Endothelial cell (in vitro differentiated cells): Measurements from ENCODE around the gene METRN. TPM values are rescaled to one million over a fixed set of nuclear protein-coding genes. Genes with fewer than 3 reads are reported as not detected.

Experiments used
- DNase-seq: peaks from one replicate; pipeline ENCODE4 v3.0.0; 2021; ENCODE audit warnings: low spot score
- H3K27ac Mint-ChIP-seq: one replicate; pipeline ENCODE4 v1.8.0; 2021; ENCODE audit warnings: mixed read lengths, inconsistent platforms; ENCODE audit not compliant: unreplicated experiment
- H3K27me3 Mint-ChIP-seq: one replicate; pipeline ENCODE4 v1.8.0; 2021; ENCODE audit warnings: mild to moderate bottlenecking, moderate library complexity, mixed read lengths, inconsistent platforms; ENCODE audit not compliant: unreplicated experiment
- H3K36me3 Mint-ChIP-seq: one replicate; pipeline ENCODE4 v1.8.0; 2021; ENCODE audit warnings: mild to moderate bottlenecking, low read depth, mixed read lengths, inconsistent platforms; ENCODE audit not compliant: unreplicated experiment
- H3K4me1 Mint-ChIP-seq: one replicate; pipeline ENCODE4 v1.8.0; 2021; ENCODE audit warnings: mild to moderate bottlenecking, mixed read lengths, inconsistent platforms; ENCODE audit not compliant: unreplicated experiment
- H3K4me3 Mint-ChIP-seq: one replicate; pipeline ENCODE4 v1.8.0; 2021; ENCODE audit warnings: mild to moderate bottlenecking, mixed read lengths, inconsistent platforms; ENCODE audit not compliant: unreplicated experiment
- H3K9me3 Mint-ChIP-seq: one replicate; pipeline ENCODE4 v1.8.0; 2021; ENCODE audit warnings: mixed read lengths, inconsistent platforms; ENCODE audit not compliant: unreplicated experiment
- CTCF ChIP-seq: fragments of 200-600 bp; sonication (generic); IDR thresholded peaks from one replicate; pipeline ENCODE4 v1.5.0; 2021; ENCODE audit warnings: antibody characterized with exemption; ENCODE audit not compliant: unreplicated experiment
- total RNA-seq: library from RNA; stranded (reverse); fragmentation: NEBNext Ultra II Directional; extraction: Animal tissue kit (Norgen Biotek cat#: 25700); gene quantifications from one replicate; pipeline ENCODE4 v1.2.1, GENCODE V29; 2021; ENCODE audit not compliant: unreplicated experiment

Gene METRN
- total RNA-seq, 1 donor from 2014 or later, result 11.2 TPM

GRCh38 chr16:708019-708418 lies 6.9 kb upstream of the METRN start:
- Mint-ChIP-seq H3K27ac (no peak overlapping the region), H3K4me3 (no peak overlapping the region), H3K27me3 (peaks cover 23% of the 10 kb centered on the region), H3K9me3 (no peaks in the 10 kb centered on the region), H3K4me1 (no peaks in the 10 kb centered on the region), H3K36me3 (no peaks in the 10 kb centered on the region)
- DNase-seq, result no peak
- TF ChIP-seq CTCF, result no peak

DNA sequence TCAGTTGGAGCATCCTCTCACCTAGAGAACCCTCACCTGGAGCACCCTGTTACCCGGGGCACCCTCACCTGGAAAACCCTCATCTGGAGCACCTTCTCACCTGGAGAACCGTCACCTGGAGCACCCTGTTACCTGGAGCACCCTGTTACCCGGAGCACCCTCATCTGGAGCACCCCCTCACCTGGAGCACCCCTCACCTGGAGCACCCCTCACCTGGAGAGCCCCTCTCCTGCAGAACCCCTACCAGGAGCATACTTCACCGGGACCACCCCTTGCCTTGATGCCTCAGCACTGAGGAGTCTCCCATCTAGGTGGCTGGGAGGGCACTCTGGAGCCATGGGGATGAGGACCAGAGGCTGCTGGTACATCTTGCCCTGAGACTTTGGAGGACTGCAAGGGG lies 6.0 kb upstream of the METRN start:
- DNase-seq, result no peak
- Mint-ChIP-seq H3K27ac (no peak overlapping the region), H3K27me3 (peaks cover 25% of the 10 kb centered on the region), H3K9me3 (no peaks in the 10 kb centered on the region), H3K4me3 (no peak overlapping the region), H3K36me3 (no peaks in the 10 kb centered on the region), H3K4me1 (no peaks in the 10 kb centered on the region)
- TF ChIP-seq CTCF, result no peak

DNA sequence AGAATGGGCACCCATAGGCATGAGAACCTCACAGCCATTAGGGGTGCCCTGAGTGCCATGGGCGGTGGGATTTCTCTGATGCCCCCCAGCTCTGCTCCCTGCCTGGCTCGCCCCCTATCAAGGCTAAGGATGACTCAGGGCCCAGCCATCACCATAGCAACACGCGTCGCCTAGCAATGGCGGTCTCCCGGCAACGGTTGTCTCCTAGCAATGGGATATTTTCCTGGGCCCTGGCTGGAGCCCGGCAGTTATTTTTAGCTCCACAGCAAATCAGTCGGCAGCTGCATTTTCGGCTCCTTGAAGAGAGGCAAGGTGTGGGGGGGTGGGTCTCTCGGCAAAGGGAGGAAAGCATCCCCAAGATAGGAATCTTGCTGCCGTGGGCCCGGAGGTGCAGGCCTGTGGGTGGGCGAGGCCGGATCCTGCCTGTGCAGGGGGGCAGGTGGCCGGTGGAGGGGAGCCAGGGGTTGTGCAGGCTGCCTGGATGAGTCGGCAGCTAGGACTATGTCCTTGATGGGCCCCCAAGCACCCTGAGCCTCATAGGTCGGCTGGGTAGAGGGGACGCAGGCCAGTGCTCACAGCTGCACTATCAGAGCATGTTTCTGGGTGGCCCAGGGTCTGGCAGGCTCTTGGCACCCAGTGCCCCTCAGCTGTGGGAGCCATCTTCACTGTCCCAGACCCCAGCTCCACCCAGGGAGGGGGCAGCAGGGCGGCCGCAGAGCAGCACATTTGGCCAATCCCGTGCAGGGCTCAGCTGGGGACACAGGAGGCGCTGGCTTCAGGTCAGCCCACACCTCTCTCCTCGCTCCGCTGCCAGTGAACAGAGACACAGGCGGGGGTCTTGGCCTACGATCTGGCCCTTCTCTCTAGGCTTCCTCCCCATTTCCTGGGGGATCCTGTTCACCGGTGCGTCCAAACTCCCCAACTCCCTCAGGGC lies 5.1 kb upstream of the METRN start:
- no peaks in the 10 kb centered on the region for H3K4me1 Mint-ChIP-seq
- no peaks in the 10 kb centered on the region for H3K36me3 Mint-ChIP-seq
- no peak overlapping the region for H3K27ac Mint-ChIP-seq
- no peak for TF ChIP-seq CTCF
- no peak for DNase-seq
- peaks cover 27% of the 10 kb centered on the region for H3K27me3 Mint-ChIP-seq
- no peaks in the 10 kb centered on the region for H3K9me3 Mint-ChIP-seq
- no peak overlapping the region for H3K4me3 Mint-ChIP-seq

DNA sequence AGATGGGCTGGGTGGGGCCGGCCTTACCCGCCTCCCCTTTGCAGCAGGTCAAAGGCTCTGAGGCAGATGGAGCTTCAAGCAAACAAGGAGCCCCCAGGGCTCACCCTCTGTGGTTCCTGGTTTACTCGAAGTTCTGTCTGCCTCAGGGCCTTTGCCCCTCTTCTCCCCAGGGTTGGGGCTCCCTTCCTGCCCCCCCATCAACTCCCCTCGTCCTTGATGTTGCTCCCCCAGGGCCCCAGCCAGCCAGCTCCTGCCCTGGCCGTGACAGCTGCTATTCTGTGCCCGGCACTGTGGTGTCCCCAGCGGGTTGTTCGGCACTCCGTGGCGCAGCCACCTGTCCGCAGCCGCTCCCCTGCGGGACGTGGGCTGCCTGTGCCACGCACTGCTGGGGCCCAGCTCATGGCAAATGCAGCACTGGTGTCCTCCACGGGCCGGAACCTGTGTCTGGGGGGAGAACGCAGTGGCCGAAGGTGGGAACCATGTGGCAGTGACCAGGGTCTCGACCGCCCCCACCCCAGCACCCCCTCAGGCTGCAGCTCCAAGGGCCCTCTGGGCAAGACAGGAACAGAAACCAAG lies 4.3 kb upstream of the METRN start:
- DNase-seq, result no peak
- no peak for TF ChIP-seq CTCF
- Mint-ChIP-seq H3K36me3 (no peaks in the 10 kb centered on the region), H3K27me3 (peaks cover 27% of the 10 kb centered on the region), H3K27ac (no peak overlapping the region), H3K4me1 (no peaks in the 10 kb centered on the region), H3K9me3 (no peaks in the 10 kb centered on the region), H3K4me3 (no peak overlapping the region)

- H3K4me1 Mint-ChIP-seq, result no peaks in the 10 kb centered on the region
- no peak overlapping the region for H3K27ac Mint-ChIP-seq
- H3K27me3 Mint-ChIP-seq, result peaks cover 27% of the 10 kb centered on the region
- H3K36me3 Mint-ChIP-seq, result no peaks in the 10 kb centered on the region
- H3K4me3 Mint-ChIP-seq, result no peak overlapping the region
- DNase-seq, result no peak
- TF ChIP-seq CTCF, result no peak
- H3K9me3 Mint-ChIP-seq, result no peaks in the 10 kb centered on the region
These were observed 3.8 kb upstream of the METRN start for GRCh38 chr16:711084-711483.
